MM.1S (cell line): ENCODE results near the gene STK16.

ENCODE experiments used
- EZH2phosphoT487 ChIP-seq: fragments of 300-600 bp; sonication (generic); IDR thresholded peaks from 2 replicates; pipeline ENCODE4 v1.6.1; 2018; ENCODE audit warnings: antibody characterized with exemption, low read length
- TF ChIP-seq, protein P1 (sequence below): fragments of 300-600 bp; sonication (generic); IDR thresholded peaks from 2 replicates; pipeline ENCODE4 v1.5.1; 2016; ENCODE audit warnings: antibody characterized with exemption, low read length, mixed read lengths

DNA sequence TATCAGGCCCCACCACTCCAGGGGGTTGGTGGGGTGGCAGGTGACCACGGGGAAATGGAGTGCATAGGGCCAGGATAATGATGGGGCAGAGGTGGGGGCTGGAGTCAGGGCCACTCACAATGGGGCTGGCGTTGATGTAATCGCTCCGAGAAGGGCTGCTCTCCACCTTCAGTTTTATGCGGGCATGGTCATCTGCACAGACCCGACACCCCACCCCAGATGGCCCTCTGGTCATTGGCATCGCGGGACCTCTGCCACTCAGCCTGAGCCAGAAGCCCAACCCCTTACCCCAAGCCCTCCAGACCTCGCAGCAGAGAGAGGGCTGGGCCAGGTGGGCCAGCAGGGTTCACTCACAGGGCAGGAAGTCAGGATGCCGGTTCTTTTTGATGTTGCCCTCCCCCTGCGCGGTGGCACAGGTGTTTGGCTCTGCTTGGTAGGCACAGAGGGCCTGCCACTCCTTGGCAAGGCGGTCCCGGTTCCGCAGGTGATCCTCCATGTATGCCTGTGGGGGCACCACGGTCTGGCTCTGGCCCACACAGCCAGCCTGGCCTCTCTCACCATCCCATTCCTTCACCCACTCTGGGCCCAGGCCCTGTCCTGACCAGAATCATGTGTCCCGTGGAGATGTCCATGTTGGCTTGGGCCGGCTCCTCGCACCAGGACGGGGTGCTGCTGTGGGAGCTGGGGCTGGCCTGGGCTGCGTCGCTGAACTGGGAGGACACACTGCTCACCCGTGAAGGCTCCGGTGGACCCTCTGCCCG is 51.5 kb downstream of the STK16 start:
- TF ChIP-seq, protein P1, sequence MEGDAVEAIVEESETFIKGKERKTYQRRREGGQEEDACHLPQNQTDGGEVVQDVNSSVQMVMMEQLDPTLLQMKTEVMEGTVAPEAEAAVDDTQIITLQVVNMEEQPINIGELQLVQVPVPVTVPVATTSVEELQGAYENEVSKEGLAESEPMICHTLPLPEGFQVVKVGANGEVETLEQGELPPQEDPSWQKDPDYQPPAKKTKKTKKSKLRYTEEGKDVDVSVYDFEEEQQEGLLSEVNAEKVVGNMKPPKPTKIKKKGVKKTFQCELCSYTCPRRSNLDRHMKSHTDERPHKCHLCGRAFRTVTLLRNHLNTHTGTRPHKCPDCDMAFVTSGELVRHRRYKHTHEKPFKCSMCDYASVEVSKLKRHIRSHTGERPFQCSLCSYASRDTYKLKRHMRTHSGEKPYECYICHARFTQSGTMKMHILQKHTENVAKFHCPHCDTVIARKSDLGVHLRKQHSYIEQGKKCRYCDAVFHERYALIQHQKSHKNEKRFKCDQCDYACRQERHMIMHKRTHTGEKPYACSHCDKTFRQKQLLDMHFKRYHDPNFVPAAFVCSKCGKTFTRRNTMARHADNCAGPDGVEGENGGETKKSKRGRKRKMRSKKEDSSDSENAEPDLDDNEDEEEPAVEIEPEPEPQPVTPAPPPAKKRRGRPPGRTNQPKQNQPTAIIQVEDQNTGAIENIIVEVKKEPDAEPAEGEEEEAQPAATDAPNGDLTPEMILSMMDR: no peak
- no peak for TF ChIP-seq EZH2phosphoT487
